ENCODE results near the gene PSTPIP1.

DNA sequence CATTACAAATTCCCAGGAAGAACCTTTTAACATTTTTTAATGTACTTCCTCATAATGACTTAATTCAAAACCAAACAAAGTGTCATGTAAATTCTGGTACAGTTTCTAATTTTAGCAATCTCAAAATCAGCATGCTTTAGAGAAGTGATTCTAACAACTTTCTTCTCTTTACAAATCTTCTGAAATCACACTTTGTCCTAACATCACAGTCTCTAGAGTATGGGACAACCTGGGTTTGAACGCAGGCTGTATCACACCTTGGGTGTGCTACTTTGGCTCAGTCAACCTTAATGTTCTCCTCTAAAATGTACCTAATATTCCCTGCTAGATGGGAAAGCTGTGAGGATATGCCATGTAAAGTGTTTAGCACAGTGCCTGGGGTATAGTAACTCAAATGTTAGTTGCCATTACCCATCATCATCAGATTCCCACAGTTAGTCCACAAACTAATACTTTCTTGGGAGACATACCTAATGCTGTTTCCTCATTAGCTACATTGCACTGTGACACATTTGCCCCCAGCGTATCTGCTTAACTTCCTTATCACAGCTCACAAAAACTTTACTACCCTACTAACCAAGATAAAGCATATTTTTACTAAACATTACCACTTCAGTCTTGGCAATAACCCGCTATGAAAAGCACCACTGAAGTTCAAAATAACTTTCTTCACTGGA is 72.9 kb downstream of the PSTPIP1 start:
- no peak for TF ChIP-seq POLR2A (IDR thresholded peaks at IDR 0.05)
- TF ChIP-seq, protein P1, sequence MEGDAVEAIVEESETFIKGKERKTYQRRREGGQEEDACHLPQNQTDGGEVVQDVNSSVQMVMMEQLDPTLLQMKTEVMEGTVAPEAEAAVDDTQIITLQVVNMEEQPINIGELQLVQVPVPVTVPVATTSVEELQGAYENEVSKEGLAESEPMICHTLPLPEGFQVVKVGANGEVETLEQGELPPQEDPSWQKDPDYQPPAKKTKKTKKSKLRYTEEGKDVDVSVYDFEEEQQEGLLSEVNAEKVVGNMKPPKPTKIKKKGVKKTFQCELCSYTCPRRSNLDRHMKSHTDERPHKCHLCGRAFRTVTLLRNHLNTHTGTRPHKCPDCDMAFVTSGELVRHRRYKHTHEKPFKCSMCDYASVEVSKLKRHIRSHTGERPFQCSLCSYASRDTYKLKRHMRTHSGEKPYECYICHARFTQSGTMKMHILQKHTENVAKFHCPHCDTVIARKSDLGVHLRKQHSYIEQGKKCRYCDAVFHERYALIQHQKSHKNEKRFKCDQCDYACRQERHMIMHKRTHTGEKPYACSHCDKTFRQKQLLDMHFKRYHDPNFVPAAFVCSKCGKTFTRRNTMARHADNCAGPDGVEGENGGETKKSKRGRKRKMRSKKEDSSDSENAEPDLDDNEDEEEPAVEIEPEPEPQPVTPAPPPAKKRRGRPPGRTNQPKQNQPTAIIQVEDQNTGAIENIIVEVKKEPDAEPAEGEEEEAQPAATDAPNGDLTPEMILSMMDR (IDR thresholded peaks at IDR 0.05), result no peak

Measured in right lobe of liver (tissue), 4 donors.